IMR-90 (cell line): Measurements from ENCODE around the gene C3orf22. TPM values are rescaled to one million over a fixed set of nuclear protein-coding genes. Genes with fewer than 3 reads are reported as not detected.

ENCODE experiments used
- ATAC-seq: fragments of 200-7000 bp; cut with Tn5 transposase; 2 replicates; pipeline ENCODE4 v1.9.1; 2020; ENCODE audit warnings: low read depth, mild to moderate bottlenecking, moderate library complexity
- BruUV-seq: library from RNA; stranded (reverse); fragments of 400-500 nt; replicated peaks from 2 replicates; lab custom pipeline; 2021; lab: Mats Ljungman, UMichigan
- CTCF ChIA-PET: fragments of 300-600 bp; formaldehyde crosslinking; extraction: SDS; loops from one replicate; lab custom pipeline; 2021; ENCODE audit warnings: antibody characterized with exemption; lab: Yijun Ruan, JAX
- POLR2A ChIA-PET: fragments of 300-600 bp; sonication (Branson Sonifier 250); formaldehyde crosslinking; loops from one replicate; lab custom pipeline; 2022; ENCODE audit warnings: antibody characterized with exemption; ENCODE audit not compliant: unreplicated experiment; lab: Charles Lee
- DNase-seq: peaks from one replicate; pipeline ENCODE4 v3.0.0; 2013
- H2AFZ ChIP-seq: replicated peaks from 2 replicates; pipeline ENCODE3; 2013; ENCODE audit warnings: low read length, mild to moderate bottlenecking; ENCODE audit not compliant: poor library complexity
- H2AK5ac ChIP-seq: 2 replicates; pipeline ENCODE4 v1.6.1; 2013; ENCODE audit warnings: low read depth, low read length, inconsistent platforms
- H2AK9ac ChIP-seq: replicated peaks from 2 replicates; pipeline ENCODE3; 2013; ENCODE audit warnings: mild to moderate bottlenecking, low read depth, low read length, moderate library complexity; ENCODE audit not compliant: poor library complexity
- H2BK120ac ChIP-seq: 2 replicates; pipeline ENCODE4 v1.6.1; 2013; ENCODE audit warnings: low read depth, low read length, inconsistent platforms
- H2BK15ac ChIP-seq: 3 replicates; pipeline ENCODE4 v1.6.1; 2013; ENCODE audit warnings: low read depth, low read length, inconsistent platforms
- H2BK20ac ChIP-seq: 2 replicates; pipeline ENCODE4 v1.6.1; 2013; ENCODE audit warnings: low read depth, mild to moderate bottlenecking, inconsistent platforms, low read length, moderate library complexity
- H2BK5ac ChIP-seq: 2 replicates; pipeline ENCODE4 v1.6.1; 2013; ENCODE audit warnings: mild to moderate bottlenecking, low read depth, low read length, inconsistent platforms; ENCODE audit not compliant: poor library complexity, severe bottlenecking
- H3K14ac ChIP-seq: replicated peaks from 2 replicates; pipeline ENCODE4 v1.6.1; 2013; ENCODE audit warnings: low read depth, low read length, inconsistent platforms
- H3K18ac ChIP-seq: 2 replicates; pipeline ENCODE4 v1.6.1; 2013; ENCODE audit warnings: low read depth, low read length, control low read depth
- H3K23ac ChIP-seq: 2 replicates; pipeline ENCODE4 v1.6.1; 2013; ENCODE audit warnings: low read depth, low read length, inconsistent platforms
- H3K27ac ChIP-seq: 2 replicates; pipeline ENCODE4 v1.5.1; 2013; ENCODE audit warnings: mild to moderate bottlenecking, control low read depth, low read length; ENCODE audit not compliant: insufficient read depth
- H3K27me3 ChIP-seq: 2 replicates; pipeline ENCODE4 v1.6.1; 2013; ENCODE audit warnings: low read length; ENCODE audit not compliant: control insufficient read depth, insufficient read depth
- H3K36me3 ChIP-seq: 2 replicates; pipeline ENCODE4 v1.6.1; 2013; ENCODE audit warnings: low read length, mixed read lengths; ENCODE audit not compliant: control insufficient read depth, insufficient read depth
- H3K4ac ChIP-seq: 2 replicates; pipeline ENCODE4 v1.6.1; 2013; ENCODE audit warnings: low read depth, low read length, inconsistent platforms
- H3K4me1 ChIP-seq: 2 replicates; pipeline ENCODE4 v1.6.1; 2013; ENCODE audit warnings: low read length, mixed read lengths; ENCODE audit not compliant: control insufficient read depth, insufficient read depth
- H3K4me2 ChIP-seq: 2 replicates; pipeline ENCODE4 v1.6.1; 2013; ENCODE audit warnings: low read depth, mild to moderate bottlenecking, control low read depth, low read length, moderate library complexity
- H3K4me3 ChIP-seq: 2 replicates; pipeline ENCODE4 v1.5.1; 2013; ENCODE audit warnings: low read depth, mild to moderate bottlenecking, control low read depth, low read length, moderate library complexity; ENCODE audit not compliant: insufficient read depth
- H3K56ac ChIP-seq: 2 replicates; pipeline ENCODE4 v1.6.1; 2013; ENCODE audit warnings: low read length, inconsistent platforms; ENCODE audit not compliant: insufficient read depth; ENCODE audit errors: extremely low read depth
- H3K79me1 ChIP-seq, 2 experiments: 2 replicates each; pipeline ENCODE4 v1.6.1; 2013; ENCODE audit warnings: low read length in 2 of 2, inconsistent platforms in 1 of 2, low read depth in 1 of 2
- H3K9ac ChIP-seq: 2 replicates; pipeline ENCODE4 v1.6.1; 2013; ENCODE audit warnings: low read depth, low read length, control low read depth
- H3K9me1 ChIP-seq: 2 replicates; pipeline ENCODE4 v1.6.1; 2013; ENCODE audit warnings: low read length, inconsistent platforms; ENCODE audit not compliant: insufficient read depth
- H3K9me3 ChIP-seq: 2 replicates; pipeline ENCODE4 v1.6.1; 2013; ENCODE audit warnings: low read length; ENCODE audit not compliant: control insufficient read depth, insufficient read depth
- H4K20me1 ChIP-seq: 2 replicates; pipeline ENCODE4 v1.6.1; 2013; ENCODE audit warnings: low read length, inconsistent platforms; ENCODE audit not compliant: insufficient read depth
- H4K5ac ChIP-seq: 2 replicates; pipeline ENCODE4 v1.6.1; 2013; ENCODE audit warnings: mild to moderate bottlenecking, low read depth, low read length, control low read depth
- H4K8ac ChIP-seq, 2 experiments: 2 replicates each; pipeline ENCODE4 v1.6.1; 2013; ENCODE audit warnings: low read depth in 2 of 2, low read length in 2 of 2, control low read depth in 1 of 2, inconsistent platforms in 1 of 2
- H4K91ac ChIP-seq: 2 replicates; pipeline ENCODE4 v1.6.1; 2013; ENCODE audit warnings: low read depth, low read length, inconsistent platforms; ENCODE audit not compliant: insufficient read depth
- CEBPB ChIP-seq: IDR thresholded peaks from 2 replicates; pipeline ENCODE4 v1.6.1; 2012; ENCODE audit warnings: low read depth, low read length, improper control_type of control experiment
- CHD1 ChIP-seq: IDR thresholded peaks from 2 replicates; pipeline ENCODE4 v1.6.1; 2012; ENCODE audit warnings: low read depth, low read length, improper control_type of control experiment
- CTCF ChIP-seq: conservative IDR thresholded peaks from 2 replicates; pipeline ENCODE4 v1.5.1; 2012; ENCODE audit warnings: mild to moderate bottlenecking, low read depth, low read length, improper control_type of control experiment
- FOS ChIP-seq: fragments of 150-350 bp; IDR thresholded peaks from 2 replicates; pipeline ENCODE4 v1.6.1; 2016; ENCODE audit warnings: low read depth, low read length
- MAZ ChIP-seq: IDR thresholded peaks from 2 replicates; pipeline ENCODE4 v1.6.1; 2012; ENCODE audit warnings: low read depth, mild to moderate bottlenecking, low read length, improper control_type of control experiment, moderate library complexity, borderline replicate concordance
- MXI1 ChIP-seq: IDR thresholded peaks from 2 replicates; pipeline ENCODE4 v1.6.1; 2012; ENCODE audit warnings: low read depth, mild to moderate bottlenecking, low read length, moderate library complexity, borderline replicate concordance
- RFX5 ChIP-seq: IDR thresholded peaks from 2 replicates; pipeline ENCODE4 v1.8.0; 2012; ENCODE audit warnings: low read depth, mild to moderate bottlenecking, low read length, moderate library complexity
- WGBS, 2 experiments: methylation state at CpG; one replicate each; pipeline versions ENCODE4 v1.1.5 to v1.1.7; 2013; ENCODE audit warnings: missing lambda C conversion rate in 2 of 2; ENCODE audit not compliant: insufficient read length in 1 of 2; ENCODE audit errors: extremely low coverage in 2 of 2; 5-methylcytosine and 5-hydroxymethylcytosine counted together
- dilution Hi-C: fragments of 300-500 bp; cut with HindIII; formaldehyde crosslinking; loops from one replicate; pipeline ENCODE4 v1.14.3; 2018; ENCODE audit warnings: low sequenced_read_pairs; ENCODE audit not compliant: unreplicated experiment
- in situ Hi-C: fragments of 300-500 bp; cut with MboI; formaldehyde crosslinking; loops from 3 replicates; pipeline ENCODE4 v1.14.3; 2019; ENCODE audit warnings: low sequenced_read_pairs, inconsistent platforms, mixed read lengths
- intact Hi-C: fragments of 100-400 bp; cut with micrococcal nuclease; formaldehyde crosslinking; loops from 2 replicates; pipeline ENCODE4 v1.10.0; 2022
- polyA plus RNA-seq, 3 experiments: library from polyadenylated mRNA; depleted of rRNA; stranded (reverse); fragments of >200 nt; gene quantifications; 2 replicates each; pipeline ENCODE4 v1.2.3, GENCODE V29; 2012; ENCODE audit warnings: low replicate concordance in 1 of 3
- total RNA-seq: library from RNA; depleted of rRNA; stranded (reverse); fragments of >200 nt; gene quantifications from 2 replicates; pipeline ENCODE4 v1.2.3, GENCODE V29; 2012

Gene C3orf22
- total and polyA plus RNA-seq, 2 of the 4 experiments (the other 2 are of a cell fraction), result not detected

- Histone ChIP-seq H4K5ac (no peak overlapping the region), H3K27me3 (peaks cover 22% of the 10 kb centered on the region; the same call in 1 of the 2 replicates), H3K36me3 (no peaks in the 10 kb centered on the region), H3K9me3 (no peaks in the 10 kb centered on the region), H2BK120ac (no peak overlapping the region), H2BK20ac (no peak overlapping the region), H3K18ac (no peak overlapping the region), H3K4me3 (no peak overlapping the region), H3K4ac (no peak overlapping the region), H2AFZ (no peak overlapping the region), H2AK9ac (no peak overlapping the region), H3K9me1 (no peaks in the 10 kb centered on the region), H4K8ac (no peak overlapping the region), H3K79me1 (no peaks in the 10 kb centered on the region), H3K9ac (no peak overlapping the region), H2AK5ac (no peak overlapping the region), H3K4me1 (no peaks in the 10 kb centered on the region), H2BK5ac (no peak overlapping the region), H3K56ac (no peak overlapping the region), H3K27ac (no peak overlapping the region), H4K20me1 (no peaks in the 10 kb centered on the region), H2BK15ac (no peak overlapping the region), H4K91ac (no peak overlapping the region), H3K4me2 (no peak overlapping the region), H3K14ac (no peak overlapping the region), H3K23ac (no peak overlapping the region)
- CTCF ChIA-PET, result no interaction called here
- intact Hi-C loops (no loop called here), in situ Hi-C loops (no loop called here), dilution Hi-C loops (no loop called here)
- no peak for ATAC-seq
- TF ChIP-seq FOS (no peak), RFX5 (no peak), CTCF (no peak), CHD1 (no peak), MXI1 (no peak), CEBPB (no peak), MAZ (no peak)
- 96% methylated on average over 5 of the region's 9 CpGs; no CpG with 5 or more reads in 1 of the 2 experiments for WGBS, 2 experiments
- POLR2A ChIA-PET, result no interaction called here
- BruUV-seq, result no TSS peak
- DNase-seq, result no peak
Measured at GRCh38 chr3:126507886-126508285, 50.8 kb downstream of the C3orf22 start.
